BJ (cell line): ENCODE measurements around the gene FFAR2. TPM values are rescaled to one million over a fixed set of nuclear protein-coding genes. Genes with fewer than 3 reads are reported as not detected.

Experiments
- CTCF ChIA-PET: fragments of 350-600 bp; formaldehyde crosslinking; extraction: SDS; loops from one replicate; lab custom pipeline; 2021; ENCODE audit warnings: antibody characterized with exemption, inconsistent platforms; lab: Yijun Ruan, JAX
- POLR2A ChIA-PET: fragments of 300-600 bp; sonication (Branson Sonifier 250); formaldehyde crosslinking; extraction: SDS; loops from one replicate; lab custom pipeline; 2021; ENCODE audit warnings: antibody characterized with exemption; lab: Charles Lee
- DNase-seq: peaks from one replicate; pipeline ENCODE4 v3.0.0-alpha.2; 2011; ENCODE audit warnings: low read depth
- H3K27me3 ChIP-seq: 2 replicates; pipeline ENCODE4 v1.6.0; 2011; ENCODE audit warnings: low read length; ENCODE audit not compliant: control insufficient read depth, insufficient read depth
- H3K36me3 ChIP-seq: 2 replicates; pipeline ENCODE4 v1.5.1; 2011; ENCODE audit warnings: low read length; ENCODE audit not compliant: control insufficient read depth, insufficient read depth
- H3K4me3 ChIP-seq: 2 replicates; pipeline ENCODE4 v1.5.1; 2011; ENCODE audit warnings: low read depth, mild to moderate bottlenecking, control low read depth, low read length
- polyA plus RNA-seq: library from polyadenylated mRNA; depleted of rRNA; stranded (reverse); fragments of >200 nt; gene quantifications from 2 replicates; pipeline ENCODE4 v1.2.3, GENCODE V29; 2011
- TF ChIP-seq, protein P1 (sequence below): IDR thresholded peaks from 2 replicates; pipeline ENCODE4 v1.5.1; 2011; ENCODE audit warnings: low read depth, mild to moderate bottlenecking, control low read depth, inconsistent platforms, low read length, moderate library complexity; ENCODE audit not compliant: insufficient read depth

Gene FFAR2
- polyA plus RNA-seq, 1 experiment, result not detected

DNA sequence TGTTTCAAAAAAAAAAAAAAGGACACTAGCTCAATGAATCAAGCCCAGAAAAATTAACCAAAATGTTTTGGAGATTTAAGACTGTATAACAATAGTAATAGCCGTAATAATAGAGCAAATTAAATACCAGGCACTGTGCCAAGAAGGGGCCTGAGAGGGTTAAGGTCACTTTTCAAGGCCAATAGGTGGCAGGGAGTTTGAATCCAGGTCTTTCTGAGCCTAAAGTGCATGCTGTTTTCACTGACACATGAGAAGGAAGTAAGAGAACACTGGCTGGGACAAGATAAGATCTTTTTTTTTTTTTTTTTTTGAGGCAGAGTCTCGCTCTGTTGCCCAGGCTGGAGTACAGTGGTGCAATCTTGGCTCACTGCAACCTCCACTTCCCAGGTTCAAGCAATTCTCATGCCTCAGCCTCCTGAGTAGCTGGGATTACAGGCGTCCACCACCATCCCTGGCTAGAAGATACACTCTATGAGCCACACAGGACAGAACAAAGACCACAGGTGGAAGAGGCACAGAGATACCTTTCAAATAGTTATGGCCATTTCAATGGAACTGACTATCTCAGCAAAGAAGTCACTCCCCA is 7.7 kb downstream of the FFAR2 start:
- Histone ChIP-seq H3K27me3 (no peaks in the 10 kb centered on the region), H3K4me3 (no peak overlapping the region), H3K36me3 (no peaks in the 10 kb centered on the region)
- DNase-seq, result no peak
- POLR2A ChIA-PET, result no interaction called here
- CTCF ChIA-PET, result no interaction called here
- TF ChIP-seq, protein P1, sequence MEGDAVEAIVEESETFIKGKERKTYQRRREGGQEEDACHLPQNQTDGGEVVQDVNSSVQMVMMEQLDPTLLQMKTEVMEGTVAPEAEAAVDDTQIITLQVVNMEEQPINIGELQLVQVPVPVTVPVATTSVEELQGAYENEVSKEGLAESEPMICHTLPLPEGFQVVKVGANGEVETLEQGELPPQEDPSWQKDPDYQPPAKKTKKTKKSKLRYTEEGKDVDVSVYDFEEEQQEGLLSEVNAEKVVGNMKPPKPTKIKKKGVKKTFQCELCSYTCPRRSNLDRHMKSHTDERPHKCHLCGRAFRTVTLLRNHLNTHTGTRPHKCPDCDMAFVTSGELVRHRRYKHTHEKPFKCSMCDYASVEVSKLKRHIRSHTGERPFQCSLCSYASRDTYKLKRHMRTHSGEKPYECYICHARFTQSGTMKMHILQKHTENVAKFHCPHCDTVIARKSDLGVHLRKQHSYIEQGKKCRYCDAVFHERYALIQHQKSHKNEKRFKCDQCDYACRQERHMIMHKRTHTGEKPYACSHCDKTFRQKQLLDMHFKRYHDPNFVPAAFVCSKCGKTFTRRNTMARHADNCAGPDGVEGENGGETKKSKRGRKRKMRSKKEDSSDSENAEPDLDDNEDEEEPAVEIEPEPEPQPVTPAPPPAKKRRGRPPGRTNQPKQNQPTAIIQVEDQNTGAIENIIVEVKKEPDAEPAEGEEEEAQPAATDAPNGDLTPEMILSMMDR, result no peak

DNA sequence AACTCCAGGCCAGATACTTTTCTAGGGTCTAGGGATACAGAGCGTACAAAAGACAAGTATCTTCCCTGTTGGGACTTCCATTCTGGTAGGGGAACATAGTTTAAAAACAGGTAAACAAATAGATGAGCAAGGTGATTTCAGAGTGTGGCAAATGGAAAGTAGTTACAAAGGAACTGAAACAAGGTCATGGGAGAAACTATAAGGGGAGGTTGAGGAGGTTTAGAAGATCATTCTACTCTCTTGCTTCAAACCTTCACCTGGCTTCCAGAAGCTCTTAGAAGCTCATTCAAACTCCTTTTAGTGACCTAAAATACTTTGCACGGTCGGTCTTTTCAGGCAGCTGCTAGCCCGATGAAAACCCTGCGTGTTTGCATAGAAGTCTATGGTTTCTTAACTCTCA is 9.1 kb downstream of the FFAR2 start:
- Histone ChIP-seq H3K4me3 (no peak overlapping the region), H3K27me3 (no peaks in the 10 kb centered on the region), H3K36me3 (no peaks in the 10 kb centered on the region)
- TF ChIP-seq, protein P1, result no peak
- ChIA-PET POLR2A (no interaction called here), CTCF (no interaction called here)
- DNase-seq, result no peak

DNA sequence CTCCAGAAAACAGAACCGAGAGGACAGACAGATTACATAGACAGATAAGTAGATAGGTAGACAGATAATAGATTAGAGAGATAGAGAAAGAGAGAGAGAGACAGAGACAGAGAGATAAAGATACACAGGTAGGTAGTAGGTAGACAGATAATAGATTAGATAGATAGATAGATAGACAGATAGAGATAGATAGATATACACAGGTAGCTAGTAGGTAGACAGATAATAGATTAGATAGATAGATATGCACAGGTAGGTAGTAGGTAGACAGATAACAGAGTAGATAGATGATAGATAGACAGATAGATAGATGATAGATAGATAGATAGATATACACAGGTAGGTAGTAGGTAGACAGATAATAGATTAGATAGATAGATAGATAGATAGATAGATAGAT is 10.1 kb downstream of the FFAR2 start:
- ChIA-PET POLR2A (no interaction called here), CTCF (no interaction called here)
- DNase-seq, result no peak
- no peak overlapping the region for H3K4me3 ChIP-seq
- no peaks in the 10 kb centered on the region for H3K27me3 ChIP-seq
- H3K36me3 ChIP-seq, result no peaks in the 10 kb centered on the region
- TF ChIP-seq, protein P1, result no peak

DNA sequence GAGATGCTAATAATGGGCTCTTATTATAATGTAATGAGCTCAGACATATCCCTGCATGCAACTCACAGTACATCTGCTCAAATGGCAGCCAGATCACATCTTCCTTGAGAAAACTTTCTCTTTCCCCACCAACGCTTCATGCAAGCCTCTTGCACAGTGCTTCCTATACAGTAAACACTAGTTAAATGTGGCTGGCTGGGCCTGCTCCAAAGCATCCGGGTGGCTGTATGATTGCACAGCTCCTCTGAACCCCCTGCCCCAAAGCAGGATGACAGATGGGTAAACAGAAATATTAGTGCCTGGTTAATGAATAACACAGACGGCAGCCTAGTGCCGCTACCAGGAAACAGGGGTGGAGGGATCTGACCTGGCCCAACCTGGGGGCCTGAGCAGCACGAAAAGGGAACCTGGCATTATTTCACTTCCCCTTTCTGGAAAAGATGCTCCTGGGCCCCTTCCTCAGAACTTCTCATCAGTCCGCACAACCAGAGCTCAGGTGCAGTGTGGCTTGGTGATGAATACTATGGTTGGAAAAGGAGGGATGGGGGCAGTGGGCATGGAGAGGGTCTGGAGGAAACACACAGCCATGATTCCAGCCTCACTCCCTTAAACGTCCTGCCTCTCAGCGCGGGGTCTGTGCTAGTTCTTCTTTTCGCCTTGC is 10.8 kb downstream of the FFAR2 start:
- TF ChIP-seq, protein P1, result no peak
- DNase-seq, result no peak
- H3K4me3 ChIP-seq, result no peak overlapping the region
- H3K27me3 ChIP-seq, result no peaks in the 10 kb centered on the region
- CTCF ChIA-PET, result no interaction called here
- POLR2A ChIA-PET, result no interaction called here
- H3K36me3 ChIP-seq, result no peaks in the 10 kb centered on the region

DNA sequence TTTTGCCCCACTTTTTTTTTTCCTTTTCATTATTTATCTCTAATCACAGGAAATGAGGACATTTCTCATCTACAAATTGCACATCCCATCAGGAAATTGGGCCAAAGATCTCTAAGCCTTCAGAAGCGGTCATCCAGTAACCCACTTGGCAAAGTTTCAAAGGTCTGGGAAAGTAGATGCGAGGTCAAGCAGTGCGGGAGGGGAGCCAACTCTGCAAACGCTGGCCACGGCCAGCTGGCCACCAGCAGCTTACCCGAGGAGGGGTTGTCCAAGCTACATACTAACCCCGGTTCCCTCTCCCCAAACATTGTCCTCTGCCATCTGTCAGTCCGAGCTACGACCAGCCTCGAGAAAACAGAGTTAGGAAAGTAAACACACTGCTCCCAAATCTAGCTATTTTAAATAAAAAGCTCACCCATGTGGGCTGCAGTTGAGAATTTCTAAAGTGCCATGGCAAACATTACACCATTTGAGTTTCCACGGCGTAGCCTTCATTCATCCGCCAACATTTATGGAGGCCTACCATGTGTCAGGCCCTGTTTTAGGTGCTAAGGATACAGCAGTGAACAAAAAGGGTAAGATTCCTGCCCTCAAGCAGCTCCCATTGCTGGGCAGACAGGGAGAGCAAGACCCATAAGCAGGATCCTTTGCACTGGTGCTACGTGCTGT is 11.5 kb downstream of the FFAR2 start:
- Histone ChIP-seq H3K36me3 (no peaks in the 10 kb centered on the region), H3K4me3 (no peak overlapping the region), H3K27me3 (no peaks in the 10 kb centered on the region)
- DNase-seq, result no peak
- ChIA-PET POLR2A (no interaction called here), CTCF (interaction anchor here (0.7 to 1.2 kb wide), 2 partner anchors 8 to 10 kb away, joined by 3 to 4 read pairs; no protein-coding TSS in a partner anchor)
- TF ChIP-seq, protein P1, result no peak
